Central memory CD4-positive, alpha-beta T cell (primary cell): Measurements from ENCODE around the gene BTBD16.

Experiments
- DNase-seq: peaks from one replicate; pipeline ENCODE4 v3.0.0; 2022

BTBD16 gene

DNA sequence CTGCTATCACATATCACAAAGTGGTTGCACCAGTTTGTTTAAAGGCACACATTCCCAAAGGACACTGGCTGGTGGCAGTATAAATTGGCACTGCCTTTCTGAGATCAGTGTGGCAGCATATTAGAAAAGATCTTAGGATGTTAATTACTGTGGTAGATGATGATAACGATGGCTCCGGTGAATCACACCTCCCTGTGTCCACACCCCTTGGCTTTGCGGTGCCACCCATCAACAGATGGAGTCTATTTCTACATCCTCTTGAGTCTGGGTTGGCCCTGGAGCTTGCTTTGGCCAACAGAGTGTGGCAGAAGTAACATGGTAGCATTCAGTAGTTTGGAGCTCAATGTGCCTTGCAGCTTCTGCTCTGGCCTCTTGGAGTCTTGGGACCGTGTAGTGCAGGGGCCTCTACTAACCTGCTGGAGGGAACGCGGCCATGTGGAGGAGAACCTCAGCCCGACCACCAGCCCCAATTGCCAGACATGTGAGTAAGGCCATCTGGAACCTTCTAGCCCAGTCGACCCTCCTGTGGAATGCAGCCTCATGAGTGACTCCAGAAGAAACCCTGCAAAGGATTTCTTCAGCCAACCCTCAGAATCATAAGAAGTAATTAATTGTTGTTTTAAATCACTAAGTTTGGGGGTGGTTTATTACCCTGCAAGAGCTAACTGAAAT, 76.2 kb downstream of the BTBD16 start:
- DNase-seq, result no peak

DNA sequence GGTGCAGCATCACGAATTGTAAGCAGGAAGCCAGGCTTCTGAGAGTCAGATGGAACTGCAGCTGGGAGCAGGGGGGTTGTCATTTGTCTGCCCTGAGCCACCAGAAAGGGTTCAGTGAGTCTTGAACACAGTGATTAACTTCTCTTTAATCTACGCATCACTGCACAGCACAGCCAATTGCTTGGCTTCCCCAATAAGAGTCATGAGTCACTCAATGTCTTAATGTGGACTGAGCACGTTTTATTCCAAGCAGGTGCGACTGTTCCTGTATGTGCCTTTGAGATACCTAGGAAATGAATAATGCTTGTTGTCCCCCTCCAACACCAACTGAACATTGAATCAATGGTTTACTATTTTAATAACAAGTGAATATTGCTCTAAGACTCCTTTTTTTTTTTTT, 77.4 kb downstream of the BTBD16 start:
- no peak for DNase-seq

DNA sequence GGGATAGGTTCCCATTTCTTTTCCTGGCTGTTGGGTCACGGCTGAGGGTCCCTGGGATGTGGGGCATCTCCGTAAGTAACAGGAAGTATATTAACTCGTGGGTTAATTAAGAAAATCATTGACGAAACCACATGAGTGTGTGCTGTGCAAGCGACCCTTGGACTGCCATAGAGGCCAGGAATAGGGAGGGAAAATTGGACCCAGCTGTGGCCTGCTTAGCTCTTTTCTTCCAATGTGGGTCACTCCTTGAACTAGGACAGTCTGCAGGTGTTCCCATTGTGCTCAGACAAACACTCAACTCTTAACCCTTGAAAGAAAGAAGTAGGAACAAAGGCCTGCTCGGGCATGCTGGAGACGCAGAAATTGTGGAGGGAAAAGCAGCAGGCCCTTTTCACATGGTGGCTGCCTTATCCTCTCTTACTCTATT, 77.9 kb downstream of the BTBD16 start:
- DNase-seq, result no peak

DNA sequence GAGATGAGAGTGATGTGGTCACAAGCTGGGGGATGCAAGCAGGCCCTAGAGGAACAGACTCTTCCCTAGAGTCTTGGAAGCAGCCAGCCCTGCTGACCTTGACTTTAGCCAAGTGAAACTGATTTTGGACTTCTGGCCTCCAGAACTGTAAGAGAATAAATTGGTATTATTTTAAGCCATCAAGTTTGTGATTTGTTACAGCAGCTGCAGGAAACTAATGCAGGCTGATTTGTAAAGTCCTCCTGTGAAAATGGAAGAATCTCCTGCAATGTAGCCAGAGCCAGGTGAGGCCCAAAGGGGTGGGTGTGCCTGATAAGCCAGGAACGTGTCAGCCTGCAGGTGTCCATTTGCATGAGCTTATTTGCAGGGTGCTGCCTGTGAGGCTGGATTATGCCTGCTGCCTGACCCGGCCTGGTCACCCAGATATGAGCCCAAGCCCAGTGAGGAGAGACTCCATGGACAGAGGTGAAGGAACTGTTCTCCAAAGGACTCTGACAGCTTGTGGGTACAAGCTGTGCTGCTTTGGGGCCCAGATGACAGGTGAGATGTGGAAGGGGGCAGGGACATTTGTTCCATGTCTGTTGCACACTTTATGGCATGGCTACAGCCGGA, 78.8 kb downstream of the BTBD16 start:
- no peak for DNase-seq

DNA sequence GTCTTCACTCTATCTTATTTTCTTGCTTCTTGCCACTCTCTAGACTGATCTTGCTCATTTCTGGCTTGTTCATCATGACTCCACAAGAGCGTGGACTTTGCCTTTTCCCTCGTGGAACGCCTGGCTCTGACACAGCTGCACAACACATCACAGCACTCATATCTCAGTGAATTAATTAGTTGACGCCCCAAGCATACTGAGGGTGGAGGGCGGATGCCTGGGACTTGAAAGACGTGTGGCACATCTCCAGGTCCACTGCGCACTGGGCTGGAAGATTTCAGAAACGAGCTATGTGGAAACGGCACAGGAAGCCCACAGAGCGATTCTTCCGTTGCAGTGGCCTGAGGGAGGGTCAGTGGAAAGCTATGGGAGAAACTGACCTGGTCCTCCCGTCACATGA, 79.8 kb downstream of the BTBD16 start:
- no peak for DNase-seq

DNA sequence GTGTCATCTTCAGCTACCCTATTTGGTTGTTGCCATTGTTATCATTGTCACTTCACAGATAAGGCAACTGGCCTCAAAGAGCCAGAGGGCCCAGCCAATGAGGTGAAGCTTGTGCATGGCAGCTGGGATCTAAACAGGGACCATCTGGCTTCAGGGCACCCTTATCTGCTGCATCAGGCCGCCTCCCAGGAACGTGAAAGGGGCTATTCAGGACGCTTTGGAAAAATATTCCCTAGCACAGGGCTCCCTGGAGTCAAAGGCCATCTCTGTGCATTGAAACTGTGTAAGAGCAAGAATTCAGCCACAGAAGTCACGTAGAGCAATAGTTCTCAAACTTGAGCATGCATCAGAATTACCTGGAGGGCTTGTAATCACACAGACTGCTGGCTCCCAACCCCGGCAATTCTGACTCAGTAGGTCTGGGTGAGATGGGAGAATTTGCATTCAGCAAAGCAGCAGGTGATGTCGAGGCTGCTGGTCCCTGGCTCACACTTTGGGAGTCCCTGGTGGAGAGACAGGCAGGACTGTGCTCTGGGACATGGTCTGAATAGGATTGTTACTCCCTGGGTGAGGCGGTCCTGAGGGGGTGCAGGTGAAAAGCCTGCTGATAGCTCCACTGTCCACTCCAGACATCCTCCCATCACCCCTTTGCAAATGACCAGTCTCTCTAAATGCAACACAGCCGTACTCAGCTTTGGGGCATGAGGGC, 81.9 kb downstream of the BTBD16 start:
- no peak for DNase-seq

DNA sequence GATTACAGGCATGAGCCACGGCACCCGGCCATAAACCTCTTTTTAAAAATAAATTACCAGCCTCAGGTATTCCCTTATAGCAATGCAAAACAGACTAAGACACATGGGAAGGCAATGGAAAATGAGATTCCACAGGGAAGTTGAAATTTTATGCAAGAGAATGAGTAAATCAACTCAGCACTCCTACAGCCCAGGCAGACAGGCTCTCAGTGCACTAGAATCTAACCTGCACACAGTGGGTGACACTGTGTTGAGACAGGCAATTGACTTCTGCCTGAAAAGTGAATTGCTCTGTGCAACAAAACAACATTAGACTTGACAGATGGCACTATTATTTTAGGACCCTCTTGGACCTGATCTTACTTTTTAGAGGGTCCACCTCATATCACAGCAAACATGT, 83.3 kb downstream of the BTBD16 start:
- DNase-seq, result no peak

DNA sequence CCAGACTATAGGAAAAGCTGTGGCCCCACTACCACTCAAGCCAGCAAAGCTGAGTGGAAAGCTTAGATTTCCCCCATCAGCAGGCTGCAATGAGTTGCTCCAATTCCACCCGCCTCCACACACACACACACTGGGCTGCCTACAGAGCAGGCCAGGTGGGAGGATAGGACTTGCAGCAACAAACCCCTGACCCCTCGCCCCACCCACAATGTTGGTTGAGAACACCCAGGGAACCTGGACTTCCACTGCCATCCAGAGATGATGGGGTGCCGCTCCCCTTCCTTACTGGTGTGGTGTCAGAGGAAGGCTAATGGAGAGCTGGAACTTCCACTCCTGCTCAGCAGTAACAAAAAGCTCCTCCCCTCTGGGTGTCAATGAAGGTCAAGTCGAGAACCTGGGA, 86.6 kb downstream of the BTBD16 start:
- DNase-seq, result no peak

DNA sequence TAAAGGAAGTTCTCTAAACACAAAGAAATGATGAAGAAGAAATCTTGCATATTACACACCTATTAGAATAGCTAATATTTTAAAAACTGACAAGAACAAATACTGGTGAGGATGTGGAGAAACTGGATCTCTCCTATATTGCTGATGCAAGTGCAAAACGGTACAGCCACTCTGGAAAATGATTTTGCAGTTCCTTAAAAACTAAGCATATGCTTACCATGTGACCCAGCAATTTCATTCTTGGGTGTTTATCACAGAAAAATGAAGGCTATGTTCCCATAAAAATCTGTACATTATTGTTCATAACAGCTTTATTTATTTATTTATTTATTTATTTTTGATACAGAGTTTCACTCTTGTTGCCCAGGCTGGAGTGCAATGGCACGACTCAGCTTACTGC, 88.5 kb downstream of the BTBD16 start:
- no peak for DNase-seq

DNA sequence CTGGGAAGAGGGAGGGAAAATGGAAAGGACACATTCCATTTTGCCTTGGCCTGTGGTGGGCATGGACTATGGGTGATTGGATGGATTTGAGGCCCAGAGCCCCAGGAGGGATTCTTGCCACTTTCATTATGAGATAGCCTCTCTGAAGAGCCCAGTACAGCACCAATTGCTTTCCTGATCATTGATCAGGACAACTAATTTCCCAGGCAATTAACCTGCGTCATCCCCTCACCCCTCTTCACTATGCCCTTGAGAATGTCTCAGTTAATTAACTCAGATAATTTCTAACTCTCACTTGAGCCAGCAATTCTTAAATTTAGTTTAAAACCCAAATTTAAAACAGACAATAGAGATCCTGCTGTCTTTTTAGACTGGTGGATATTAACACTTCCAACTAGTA, 90.0 kb downstream of the BTBD16 start:
- no peak for DNase-seq

DNA sequence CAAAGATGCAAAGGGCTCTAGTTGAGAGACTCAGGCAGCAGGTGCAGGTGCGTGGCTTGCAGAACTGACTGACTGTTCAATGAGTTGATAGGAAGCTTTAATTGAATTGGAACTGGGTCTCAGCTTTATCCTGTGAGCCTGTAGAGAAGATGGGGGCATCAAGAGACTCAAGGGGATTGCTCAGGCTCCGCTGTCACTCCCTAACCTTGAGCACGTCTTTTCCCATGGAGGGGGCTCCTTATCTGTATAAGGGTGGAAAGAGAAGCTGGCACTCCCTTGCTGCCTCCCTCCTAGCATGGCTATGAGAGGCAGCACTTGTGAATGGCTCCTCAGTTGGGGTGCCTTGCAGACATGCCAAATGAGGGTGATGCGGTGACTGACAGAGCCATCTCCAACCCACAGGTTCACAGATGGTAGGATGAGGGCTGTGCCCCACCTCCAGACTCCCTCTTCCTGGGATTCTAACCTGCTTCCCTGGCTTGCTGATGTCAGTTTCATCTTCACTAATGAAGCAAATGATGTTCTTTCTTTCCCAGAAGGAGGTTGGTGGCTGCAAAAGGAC, 91.0 kb downstream of the BTBD16 start:
- DNase-seq, result no peak

DNA sequence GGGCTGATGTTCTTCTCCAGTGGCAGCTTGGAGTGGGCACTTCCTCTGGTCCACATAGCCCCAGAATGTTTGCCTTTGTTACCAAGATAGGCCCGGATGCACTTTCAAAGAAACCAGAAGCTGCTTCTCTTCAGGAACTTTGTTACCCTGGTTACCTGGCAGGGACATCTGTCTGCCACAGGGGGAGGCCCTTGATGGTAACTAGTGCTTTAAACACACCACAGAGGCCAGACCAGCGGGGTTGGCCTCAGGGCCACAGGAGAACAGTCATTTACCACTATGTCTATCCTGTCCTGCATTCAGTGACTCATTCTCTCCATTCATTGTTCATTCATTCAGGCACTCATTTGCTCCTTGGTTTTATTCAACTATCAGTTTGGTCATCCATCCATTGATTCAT, 91.5 kb downstream of the BTBD16 start:
- no peak for DNase-seq

DNA sequence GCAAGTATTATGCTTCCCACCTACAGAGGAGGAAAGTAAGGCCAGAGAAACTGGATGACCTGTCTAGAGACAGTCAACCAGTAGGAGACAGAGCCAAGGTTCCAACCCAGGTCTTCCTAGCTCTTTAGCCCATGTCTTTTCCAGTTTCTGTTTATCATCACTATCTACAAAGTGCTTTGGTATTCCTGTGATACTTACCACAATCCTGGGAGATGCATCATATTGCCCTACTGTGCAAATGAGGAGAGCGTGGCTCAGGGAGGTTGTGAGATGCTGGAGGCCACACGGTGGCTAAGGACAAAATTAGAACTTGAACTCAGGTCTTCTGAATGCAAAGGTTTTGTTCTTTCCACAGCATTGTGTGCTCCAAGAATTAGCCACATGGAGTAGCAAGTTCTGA, 92.2 kb downstream of the BTBD16 start:
- DNase-seq, result no peak

DNA sequence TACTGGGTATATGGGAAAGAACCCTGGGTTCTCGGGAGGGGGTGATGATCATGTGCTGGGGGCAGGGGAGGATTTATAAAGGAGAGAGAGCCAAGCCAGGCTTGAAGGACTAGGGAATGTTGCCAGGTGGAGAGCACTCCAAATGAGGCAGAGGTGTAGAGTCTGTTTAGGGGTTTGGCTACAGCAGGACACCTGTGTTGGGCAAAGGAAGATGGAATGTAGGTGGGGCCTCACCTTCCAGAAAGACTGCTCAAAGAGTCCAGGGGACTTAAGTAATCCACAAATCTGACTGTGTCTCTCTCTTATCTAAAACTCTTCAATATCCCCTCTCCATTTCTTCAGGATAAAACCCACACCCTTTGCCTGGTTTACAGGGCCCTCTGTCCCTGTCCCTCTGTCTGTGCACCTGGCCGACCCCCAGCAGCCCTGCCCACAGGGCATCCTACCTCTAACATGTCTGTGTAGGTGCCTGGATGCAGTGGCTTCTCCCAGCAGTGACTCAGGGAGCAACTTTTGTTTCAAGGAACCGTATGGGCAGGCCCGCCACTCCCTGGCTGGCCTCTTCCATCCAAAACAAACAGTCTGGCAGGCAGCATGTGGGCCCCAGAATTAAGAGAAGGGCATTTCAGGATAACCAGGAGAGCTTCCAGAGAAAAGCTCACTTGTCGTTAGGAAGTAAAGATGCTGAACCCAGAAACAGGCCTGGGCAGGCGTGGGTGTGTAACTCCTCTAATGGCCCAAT, 92.8 kb downstream of the BTBD16 start:
- DNase-seq, result no peak

DNA sequence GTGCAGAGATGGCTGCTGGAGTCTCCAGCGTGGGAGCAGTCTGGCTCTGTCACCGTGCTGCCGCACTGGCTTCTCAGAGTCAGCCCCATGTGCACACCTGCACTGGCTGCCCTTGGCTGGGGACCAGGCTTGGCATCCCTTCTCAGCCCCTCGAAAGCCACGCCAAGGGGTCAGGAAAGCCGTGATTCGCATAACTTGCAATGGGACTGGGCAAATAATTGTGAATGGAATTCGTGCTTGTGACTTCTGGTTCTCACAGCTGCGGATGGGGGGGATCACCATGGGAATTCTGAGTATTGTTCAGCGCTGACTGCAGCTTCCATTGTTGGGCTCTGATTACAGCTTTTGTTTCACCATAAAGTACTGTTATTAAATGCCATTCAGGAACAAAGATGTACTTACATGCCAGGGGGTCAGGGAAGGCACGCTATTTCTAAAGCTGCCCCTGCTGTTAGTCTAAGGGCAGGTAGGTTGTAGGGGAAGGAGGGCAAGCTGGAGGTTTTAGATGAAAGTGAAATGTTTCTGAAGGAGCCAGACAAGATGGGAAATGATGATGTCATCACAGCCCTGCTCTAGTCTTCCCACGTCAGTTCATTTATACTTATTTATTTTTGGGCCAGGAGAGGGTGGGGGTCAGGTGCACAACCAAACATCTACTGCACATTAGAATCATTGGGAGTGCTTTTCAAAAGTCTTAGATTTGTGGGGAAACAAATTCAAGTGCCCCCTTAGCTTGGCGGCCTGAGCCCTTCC, 97.6 kb downstream of the BTBD16 start:
- no peak for DNase-seq

DNA sequence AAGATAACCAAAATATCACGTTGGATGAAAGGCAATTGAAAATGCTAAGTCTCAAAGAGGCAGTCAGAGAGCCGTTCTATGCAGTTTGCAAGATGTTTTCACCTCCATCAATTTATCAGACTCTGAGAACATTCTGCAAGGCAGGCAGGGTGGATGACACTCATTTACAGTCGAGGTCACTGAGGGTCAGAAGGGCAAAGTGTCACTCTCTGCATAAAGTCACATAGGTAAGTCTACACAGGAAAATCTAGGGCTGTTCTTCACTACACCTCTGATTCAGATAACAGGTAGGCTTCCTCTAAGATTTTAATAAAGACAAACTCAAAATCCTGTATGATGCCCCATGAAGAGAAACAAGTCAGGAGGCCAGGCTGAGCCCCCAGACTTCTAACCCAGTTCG, 102.0 kb downstream of the BTBD16 start:
- no peak for DNase-seq

DNA sequence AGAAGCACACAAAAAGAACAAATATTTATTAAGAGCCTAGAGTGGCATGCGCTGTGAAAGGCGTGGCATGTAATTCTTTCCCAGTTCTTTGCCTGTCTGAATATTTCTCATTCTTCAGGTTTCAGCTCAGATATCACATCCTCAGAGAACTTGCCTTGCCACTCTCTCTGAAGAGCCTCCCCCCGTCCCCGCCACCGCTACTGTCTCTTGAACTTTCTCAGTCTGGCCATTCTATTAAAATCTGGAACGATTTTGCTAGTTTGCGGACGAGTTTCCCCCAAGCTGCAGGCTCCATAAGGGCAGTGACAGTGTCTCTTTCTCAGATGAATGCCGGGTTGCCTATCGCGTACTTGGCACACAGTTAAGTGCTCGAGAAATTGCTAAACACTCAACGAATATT, 102.6 kb downstream of the BTBD16 start:
- no peak for DNase-seq

DNA sequence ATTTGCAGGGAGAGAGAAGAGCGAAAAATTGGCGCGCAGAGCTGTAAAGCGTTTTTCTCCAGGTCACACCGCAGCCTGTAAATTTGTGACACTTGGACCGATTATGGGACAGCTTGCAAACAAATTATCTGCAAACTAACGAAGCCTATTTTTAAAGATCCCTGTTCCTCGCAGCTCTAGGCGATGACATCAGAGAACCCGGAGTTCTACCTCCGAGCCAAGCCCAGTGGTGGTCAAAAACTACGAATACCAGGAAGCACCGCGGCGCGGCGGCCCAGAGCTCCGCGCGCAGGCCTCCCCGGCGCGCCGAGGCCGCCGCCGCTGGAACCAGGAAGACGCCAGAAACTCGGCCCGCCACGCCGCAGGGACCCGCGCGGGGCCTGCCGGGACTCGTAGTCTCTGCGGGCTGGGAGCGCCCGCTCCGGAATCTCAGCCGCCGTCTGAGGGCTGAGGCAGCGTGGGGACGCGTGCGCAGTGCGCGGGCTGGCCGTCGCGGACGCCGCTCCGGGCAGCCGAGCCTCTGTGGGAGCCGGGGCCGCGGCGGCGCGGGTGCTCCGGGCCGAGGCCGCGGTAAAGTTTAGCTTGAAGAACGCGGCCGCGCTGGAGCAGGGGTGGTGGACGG, 103.3 kb downstream of the BTBD16 start, which contains the start of gene PLEKHA1:
PLEKHA1 (plus strand) TSS at position 472 of the 622 bp plus-strand sequence. CDS start 18,493 bp downstream, outside the sequence.
- DNase-seq, result peak; percentile 93

DNA sequence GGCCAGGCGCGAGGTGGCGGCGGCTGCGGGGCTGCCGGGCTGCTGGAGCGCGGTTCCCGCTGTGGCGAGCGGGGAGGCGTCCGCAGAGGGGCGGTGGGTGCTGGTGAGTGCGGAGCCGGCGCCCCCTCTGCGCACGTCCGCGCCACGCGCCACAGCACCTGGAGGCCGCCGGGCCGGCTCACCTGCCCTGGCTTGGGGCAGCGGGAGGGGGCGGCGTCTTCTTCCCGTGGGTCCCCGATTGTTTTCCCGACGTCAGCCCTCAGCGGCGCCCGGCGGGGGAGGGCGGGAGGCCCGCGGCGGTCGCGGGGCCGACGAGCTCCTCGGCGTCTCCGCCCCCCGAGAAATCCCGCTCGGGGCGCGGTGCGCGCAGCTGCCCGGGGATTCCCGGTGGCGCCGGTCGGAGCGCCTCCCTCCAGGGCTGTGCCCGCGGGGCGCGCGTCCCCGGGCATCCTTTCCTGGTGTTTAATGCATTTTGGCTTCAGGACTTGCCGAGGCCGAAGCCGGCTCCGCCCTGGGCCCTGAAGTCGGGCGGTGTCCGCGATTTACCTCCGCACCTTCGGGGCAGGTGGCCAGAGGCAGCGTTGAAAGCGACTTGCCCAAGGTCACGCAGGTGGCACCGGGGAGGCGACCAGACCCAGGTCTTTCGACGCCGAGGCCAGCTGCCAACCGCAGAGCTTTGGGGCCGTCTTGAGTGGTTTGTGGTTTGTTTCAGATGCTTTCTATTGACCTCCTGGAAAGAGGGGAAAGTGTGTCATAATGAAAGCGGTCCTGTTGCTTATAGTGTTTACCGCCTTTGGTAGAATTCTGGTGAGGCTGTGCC, 104.0 kb downstream of the BTBD16 start:
- DNase-seq, result peak; percentile 82

DNA sequence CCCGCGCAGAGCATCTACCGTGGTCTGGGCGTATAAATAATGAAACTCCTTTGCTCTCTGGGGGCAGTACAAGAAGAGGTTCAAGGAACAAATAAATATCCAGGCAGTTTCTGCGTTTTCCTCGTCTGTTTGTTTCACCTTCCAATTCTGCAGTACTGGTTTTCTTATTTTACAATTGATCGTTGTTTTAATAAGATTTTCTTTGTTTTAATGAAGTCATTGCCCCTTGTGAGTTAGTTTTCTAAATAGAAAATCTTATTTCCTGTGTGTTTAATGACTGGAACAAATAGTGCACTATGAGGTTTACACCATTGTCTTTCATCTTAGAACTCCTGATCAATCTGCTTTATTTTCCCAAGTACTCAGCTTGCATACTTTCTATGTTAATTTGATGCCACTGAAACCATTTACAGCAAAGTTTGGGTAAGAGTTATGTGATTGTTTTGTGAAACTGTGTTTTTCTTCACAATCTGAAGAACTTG, 104.6 kb downstream of the BTBD16 start:
- DNase-seq, result no peak
